D341Med (cell line): Measurements from ENCODE around the gene FAM53B.

Source experiments
- DNase-seq: peaks from one replicate; pipeline ENCODE4 v3.0.0; 2012; ENCODE audit warnings: low spot score

FAM53B gene

GRCh38 chr10:124742413-124743190, 1.6 kb downstream of the FAM53B start:
- DNase-seq, result no peak

GRCh38 chr10:124741922-124742412, 2.2 kb downstream of the FAM53B start:
- no peak for DNase-seq

DNA sequence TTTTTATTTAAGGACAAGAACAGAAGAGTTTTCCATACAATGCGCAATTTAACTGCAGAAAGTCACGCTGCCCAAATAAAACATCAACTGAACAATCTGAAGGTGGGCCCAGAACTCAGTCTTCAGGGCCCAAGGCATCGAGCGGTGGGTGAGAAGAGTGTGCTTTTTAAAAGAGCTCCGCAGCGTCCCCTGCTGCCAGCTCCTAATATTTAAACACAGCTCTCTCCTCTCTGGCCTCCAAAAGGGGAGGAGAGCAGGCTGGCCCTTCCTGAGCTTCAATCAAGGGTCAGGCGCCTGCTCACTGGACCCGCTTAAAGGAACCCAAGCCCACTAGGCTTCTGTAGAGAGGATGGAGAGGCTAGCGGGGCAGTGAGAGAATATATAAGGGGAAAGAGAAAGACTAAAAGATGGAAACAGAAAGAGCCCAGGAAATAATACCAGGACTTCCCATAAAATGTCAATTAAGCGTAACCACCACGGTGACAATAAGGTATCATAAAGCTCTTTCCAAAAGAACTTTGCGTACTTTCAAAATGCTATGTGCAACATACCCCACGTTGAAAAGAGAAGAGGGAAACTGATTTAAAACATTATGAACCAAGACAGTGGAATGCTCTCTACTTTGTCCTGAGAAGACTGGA, 2.8 kb downstream of the FAM53B start:
- peak; percentile 70 for DNase-seq

DNA sequence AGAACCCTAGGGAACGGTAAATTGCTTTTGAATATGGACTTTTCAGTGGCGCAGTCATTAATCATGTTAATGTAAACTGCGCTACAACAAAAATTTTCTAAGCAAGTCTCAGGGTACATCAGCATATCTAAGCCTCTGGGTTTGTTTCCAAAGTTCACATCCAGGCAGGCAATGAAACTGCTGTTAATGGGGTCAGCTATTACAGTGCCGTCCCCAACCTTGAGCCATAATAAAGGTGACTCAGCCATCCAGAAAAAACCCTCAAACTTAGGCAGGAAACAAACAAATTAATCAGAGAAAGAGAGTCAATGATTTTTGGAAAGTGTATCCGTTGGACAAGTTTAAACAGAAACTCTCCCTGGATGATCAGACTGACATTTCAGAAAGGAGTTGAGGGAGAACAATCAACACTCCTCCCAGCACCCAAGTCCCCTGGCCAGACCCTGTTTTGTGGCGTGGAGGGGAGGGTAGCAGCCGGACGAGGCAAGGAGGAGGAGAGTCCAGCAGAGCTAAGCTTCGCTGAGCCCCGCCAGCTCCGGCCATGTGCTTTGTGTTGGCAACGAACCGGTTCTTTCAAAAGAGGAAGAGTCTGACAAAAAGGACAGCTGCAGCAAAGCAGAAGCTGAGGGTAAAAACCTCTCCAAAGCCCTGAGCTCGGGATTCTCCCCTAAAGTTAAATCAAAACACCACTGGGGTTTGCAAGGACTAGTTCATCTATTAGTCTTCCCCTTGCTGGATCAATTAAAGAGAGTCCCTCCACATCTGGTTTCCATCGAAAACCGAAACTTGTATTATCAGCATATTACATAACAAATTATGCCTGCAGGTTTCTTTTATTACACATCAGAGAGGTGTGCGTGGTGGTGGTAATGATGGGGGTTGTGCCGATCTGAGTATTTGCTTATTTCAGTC, 3.6 kb downstream of the FAM53B start:
- no peak for DNase-seq

- DNase-seq, result no peak
Observed at GRCh38 chr10:124739986-124740368, 4.2 kb downstream of the FAM53B start.

DNA sequence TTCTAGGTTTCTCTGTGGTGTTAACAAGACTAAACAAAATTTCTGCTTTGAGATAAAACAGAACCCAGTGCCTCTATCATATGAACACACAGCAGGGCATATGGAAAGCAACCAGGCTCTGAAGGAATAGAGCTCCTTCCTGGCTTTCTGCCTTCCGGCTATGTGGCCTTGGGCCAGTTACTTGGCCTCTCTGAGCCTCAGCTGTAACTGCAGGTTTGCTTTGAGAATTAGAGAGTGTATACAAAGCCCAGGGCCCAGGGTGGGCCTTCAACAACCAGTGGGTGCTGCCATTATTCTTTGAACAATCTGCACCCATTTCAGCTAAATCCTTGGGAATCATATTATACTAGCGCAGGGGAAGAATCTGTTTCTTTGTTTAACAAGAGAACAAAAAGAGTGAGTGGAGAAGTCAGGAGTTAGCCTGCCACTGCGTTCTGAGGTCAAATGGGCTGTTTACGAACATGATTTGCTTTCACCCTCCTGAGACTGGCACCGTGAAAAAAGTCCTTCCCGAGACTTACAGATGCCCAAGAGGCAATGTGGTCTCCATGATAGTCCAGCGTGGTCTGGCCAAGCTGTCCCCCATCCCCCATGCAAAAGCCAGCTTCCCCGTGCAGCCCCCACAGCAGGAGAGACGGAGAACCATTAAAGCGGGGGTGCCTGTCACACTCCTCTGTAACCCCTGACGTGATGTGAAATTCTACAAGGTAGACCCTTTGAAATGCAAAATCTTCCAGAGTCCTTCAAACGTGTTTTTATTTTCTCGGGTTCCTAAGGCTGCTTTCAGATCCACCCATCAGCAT, 4.9 kb downstream of the FAM53B start:
- no peak for DNase-seq

DNA sequence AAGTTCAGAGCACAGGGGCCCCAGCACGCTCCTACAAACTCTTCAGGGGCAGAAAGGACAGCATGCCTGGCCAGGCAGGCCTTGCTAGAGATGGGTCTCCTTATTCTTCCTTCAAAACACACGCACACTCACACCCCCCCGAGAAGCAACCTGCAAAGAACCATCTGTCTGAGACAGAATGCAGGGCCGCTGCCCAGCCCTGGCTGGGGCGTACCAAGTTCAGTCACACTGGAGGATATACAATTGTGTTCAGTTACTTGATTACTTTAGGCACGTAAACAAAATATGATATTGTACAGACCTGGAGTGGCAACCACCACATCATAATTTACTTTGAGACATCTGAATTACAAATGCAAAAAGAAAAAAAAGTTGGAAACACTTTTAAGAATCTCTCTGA, 5.7 kb downstream of the FAM53B start:
- no peak for DNase-seq

- no peak for DNase-seq
Observed at GRCh38 chr10:124737708-124738107, 6.5 kb downstream of the FAM53B start.

- no peak for DNase-seq
Observed at GRCh38 chr10:124737221-124737620, 7.0 kb downstream of the FAM53B start.

DNA sequence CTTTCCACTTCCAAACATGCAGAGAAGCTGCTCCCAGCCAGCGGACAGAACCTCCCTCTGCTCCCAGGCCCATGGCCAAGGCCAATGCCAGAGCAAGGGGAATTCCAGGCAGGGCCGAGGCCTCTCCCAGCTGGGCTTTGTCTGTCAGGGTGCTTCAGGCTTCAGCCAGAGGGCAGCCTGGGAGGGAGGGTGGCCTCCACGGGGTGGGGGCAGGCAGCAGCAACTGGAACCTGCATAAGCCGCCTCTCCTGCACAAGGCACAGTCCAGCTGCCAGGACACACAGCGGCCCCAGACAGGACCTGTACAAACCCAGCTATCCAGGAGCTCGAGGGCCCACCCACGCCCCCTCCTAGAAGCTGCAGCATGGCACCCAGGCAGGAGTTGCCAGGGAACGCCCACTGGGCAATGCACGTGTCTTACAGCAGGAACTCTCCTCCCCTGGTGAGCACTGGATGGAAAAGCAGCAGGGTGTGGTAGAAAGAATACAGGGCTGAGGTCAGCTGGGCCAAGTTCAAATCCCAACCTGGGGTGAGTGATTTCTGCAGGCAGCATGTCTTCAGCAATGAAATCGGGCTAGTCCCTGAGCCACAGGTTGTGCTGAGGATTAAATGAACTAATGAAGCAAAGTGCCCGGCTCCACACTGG, 7.6 kb downstream of the FAM53B start:
- DNase-seq, result no peak

DNA sequence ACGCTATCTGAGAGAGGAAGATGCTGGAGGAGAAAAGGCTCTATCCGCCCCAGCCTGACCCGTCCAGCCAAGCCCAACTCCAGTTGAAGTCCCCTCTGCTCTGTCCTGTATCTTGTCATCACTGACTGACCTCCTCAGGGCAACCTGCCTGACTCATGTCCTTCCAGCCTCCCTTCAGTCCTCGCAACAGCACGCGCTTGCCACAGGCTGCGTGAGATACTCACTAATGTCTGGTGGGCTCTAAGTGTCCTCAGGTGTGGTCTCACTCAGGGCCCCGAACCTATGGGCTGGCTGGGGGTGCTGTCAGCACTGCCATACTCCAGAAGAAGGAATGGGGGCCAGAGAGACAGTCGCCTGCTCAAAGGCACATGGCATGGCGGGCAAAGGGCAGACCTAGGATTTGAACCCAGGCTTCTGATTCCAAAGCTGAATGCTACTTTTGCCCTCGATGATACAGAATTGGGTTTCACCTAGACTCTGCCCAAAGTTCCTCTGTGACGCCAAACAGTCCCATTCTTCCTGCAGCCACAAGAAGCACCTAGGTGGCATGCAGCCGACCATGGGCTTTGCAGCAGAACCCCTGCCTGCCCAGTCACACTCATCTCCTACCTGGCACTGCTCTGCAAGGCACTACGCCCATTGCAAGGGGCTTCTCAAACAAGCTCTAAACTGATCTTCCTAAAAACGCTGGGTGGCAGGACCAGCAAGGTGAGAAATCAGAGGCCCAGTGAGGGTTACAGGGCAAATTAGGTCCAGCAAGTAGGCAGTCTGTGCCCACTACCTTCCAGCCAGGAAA, 8.5 kb downstream of the FAM53B start:
- DNase-seq, result no peak

DNA sequence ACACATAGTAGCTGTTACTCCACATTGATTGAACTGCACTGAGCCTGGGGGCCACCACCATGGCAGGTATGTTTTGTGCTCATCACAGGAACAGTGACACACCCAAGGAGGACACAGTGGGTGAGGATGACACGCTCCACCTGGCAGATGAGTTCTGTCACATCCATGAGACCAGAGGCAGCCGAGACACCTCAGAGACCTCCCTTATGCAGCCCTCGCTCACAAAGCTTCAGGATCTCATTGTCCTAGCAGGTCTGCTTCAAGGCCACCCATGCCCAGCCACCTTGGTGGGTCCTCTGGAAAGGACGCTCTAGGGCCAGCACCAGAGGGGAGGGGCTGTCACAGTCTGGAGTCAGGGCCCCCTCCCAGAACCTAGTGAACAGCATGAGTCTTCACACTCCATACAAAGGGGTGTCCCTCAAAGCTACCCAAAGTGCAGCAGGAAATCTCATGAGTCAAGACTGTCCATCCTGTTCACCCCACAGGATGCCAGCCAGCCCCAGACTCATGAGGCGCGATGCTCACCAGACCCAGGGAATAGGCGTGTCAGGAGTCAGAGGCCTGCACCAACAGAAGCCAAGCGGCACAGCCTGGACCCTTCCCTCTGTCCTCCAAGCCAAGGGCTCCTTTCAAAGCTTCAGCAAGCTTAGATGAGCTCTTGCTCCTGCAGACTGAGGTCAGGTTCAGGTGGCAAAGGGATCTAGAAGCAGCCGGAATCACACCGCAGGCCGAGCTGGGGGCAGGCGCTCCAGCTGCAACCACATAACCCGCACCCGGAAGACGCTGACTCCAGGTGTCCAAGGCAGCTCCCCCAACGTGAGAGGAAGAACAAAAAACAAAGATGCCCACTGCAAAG, 9.6 kb downstream of the FAM53B start:
- DNase-seq, result no peak

DNA sequence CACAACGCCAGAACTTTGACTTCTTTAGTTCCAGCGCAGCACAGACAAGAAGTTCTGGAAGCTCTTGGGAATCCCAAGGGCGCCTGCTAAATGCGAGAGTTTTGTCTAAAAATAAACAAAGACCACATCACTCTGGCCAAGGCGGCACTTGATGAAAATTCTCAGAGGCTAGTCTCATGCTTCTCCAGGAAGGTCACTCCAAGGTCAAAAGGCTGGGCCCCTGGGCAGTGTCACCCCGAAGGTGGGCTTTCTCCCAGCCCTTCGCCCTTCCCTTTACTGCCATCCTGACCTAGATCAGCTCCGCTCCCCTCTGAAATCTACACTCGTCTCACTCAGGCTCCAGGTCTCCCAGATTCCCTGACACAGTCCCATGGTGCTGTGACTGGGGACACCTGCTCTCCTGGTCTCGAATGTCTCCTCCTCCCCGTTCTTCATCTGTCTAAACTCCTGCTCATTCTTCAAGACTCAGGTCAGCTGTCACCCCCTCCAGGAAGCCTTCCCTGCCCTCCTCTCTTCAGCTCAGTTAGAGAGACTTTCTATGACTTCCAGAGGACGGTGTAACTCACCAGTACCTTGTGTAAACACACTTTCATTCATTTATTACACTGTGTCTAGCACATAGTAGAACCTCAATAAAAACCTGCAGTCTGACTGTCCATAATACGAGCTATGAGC, 10.5 kb downstream of the FAM53B start:
- DNase-seq, result no peak

DNA sequence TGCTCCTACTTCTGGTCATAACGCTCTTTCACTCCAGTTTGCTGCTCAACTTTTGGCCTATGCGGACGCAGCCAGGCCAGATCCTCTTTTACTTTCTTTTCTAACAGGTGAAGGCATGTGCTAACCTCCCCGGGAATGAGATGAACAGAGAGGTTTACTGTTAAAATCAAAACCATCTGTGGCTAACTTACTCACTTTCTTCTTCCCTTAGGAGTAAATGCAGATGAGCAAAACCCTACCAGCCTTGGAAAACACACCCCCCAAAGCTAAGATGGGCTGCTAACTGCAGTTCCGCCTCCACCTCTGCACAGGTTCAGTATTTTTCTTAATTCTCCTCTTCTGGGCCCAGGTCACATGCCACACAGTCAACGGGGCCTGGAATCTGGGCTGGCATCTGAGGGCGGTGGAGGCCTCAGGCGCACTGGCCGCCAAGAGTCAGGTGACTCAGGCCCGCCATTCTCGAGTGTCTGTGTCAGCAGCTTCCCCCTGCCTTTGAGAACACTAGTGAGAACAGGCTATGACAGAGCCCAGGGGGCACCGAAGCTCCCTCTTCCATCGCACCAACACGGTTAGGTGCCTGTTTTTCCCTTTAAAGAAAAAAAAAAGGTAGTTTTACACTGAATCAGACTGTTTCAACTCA, 11.1 kb downstream of the FAM53B start:
- DNase-seq, result no peak

- no peak for DNase-seq
Observed at GRCh38 chr10:124731551-124731950, 12.6 kb downstream of the FAM53B start.

DNA sequence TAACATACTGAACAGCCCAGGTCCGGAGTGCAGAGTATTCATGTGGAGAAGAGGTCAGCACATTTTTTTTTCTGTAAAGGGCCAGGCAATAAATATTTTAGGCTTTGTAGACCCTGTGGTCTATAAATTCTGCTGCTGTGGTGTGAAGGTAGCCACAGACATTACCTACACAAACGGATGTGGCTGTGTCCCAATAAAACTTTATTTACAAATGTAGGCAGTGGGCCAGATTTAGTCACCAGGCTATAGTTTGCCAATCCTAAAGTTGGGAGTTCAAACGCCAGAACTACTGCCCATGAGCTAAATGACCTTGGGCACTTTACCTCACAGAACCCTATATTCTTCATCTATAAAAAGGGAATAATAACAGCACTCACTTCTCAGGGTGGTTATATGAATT, 13.4 kb downstream of the FAM53B start:
- DNase-seq, result no peak

- DNase-seq, result no peak
Observed at GRCh38 chr10:124728830-124729661, 15.1 kb downstream of the FAM53B start.
